Measurements from ENCODE around the gene S100A8. TPM values are rescaled to one million over a fixed set of nuclear protein-coding genes. Genes with fewer than 3 reads are reported as not detected.

Gene S100A8
- polyA plus RNA-seq, 1 donor (not counting 4 experiments of a cell fraction or from before 2014, with no cell fraction given) = 403 TPM

GRCh38 chr1:153356392-153357075 lies 34.3 kb downstream of the S100A8 start:
- Histone ChIP-seq H3K9me3 (ENCODE audit: control insufficient read depth, low read depth, low read length) (no peaks in the 10 kb centered on the region), H3K9ac (ENCODE audit: control insufficient read depth, extremely low read depth, insufficient read depth, low read length) (no peak overlapping the region), H3K27ac (ENCODE audit: control insufficient read depth, insufficient read depth, low read length) (no peak overlapping the region), H3K27me3 (ENCODE audit: control insufficient read depth, extremely low read depth, insufficient read depth, low read length) (no peaks in the 10 kb centered on the region), H3K36me3 (ENCODE audit: control insufficient read depth in 2 of 2, extremely low read depth in 1 of 2, insufficient read depth in 2 of 2, low read length in 2 of 2) (no peaks in the 10 kb centered on the region), H4K20me1 (ENCODE audit: control insufficient read depth, extremely low read depth, insufficient read depth, low read length) (no peaks in the 10 kb centered on the region), H3K4me3 (ENCODE audit: control insufficient read depth in 2 of 3, extremely low read depth in 1 of 3, insufficient read depth in 2 of 3, low read depth in 1 of 3, low read length in 3 of 3) (no peak overlapping the region), H3K4me1 (ENCODE audit: control insufficient read depth, extremely low read depth, insufficient read depth, low read length) (peaks cover 16% of the 10 kb centered on the region), H2AFZ (ENCODE audit: control insufficient read depth, low read length) (no peak overlapping the region), H3K4me2 (ENCODE audit: control insufficient read depth, extremely low read depth, insufficient read depth, low read depth, low read length) (no peak overlapping the region), H3K79me2 (ENCODE audit: control insufficient read depth, insufficient read depth, low read length) (no peaks in the 10 kb centered on the region), H3K9me1 (ENCODE audit: control insufficient read depth, extremely low read depth, insufficient read depth, low read length) (no peaks in the 10 kb centered on the region)
- TF ChIP-seq, protein P1, sequence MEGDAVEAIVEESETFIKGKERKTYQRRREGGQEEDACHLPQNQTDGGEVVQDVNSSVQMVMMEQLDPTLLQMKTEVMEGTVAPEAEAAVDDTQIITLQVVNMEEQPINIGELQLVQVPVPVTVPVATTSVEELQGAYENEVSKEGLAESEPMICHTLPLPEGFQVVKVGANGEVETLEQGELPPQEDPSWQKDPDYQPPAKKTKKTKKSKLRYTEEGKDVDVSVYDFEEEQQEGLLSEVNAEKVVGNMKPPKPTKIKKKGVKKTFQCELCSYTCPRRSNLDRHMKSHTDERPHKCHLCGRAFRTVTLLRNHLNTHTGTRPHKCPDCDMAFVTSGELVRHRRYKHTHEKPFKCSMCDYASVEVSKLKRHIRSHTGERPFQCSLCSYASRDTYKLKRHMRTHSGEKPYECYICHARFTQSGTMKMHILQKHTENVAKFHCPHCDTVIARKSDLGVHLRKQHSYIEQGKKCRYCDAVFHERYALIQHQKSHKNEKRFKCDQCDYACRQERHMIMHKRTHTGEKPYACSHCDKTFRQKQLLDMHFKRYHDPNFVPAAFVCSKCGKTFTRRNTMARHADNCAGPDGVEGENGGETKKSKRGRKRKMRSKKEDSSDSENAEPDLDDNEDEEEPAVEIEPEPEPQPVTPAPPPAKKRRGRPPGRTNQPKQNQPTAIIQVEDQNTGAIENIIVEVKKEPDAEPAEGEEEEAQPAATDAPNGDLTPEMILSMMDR (optimal IDR thresholded peaks at IDR 0.05 in 1 of 3, IDR thresholded peaks at IDR 0.05 in 1 of 3, conservative IDR thresholded peaks at IDR 0.05 in 1 of 3; ENCODE audit: extremely low read depth in 1 of 3, insufficient read depth in 2 of 3, low read length in 3 of 3) = peak in 1 of 3 experiments; percentile 9
- no peak for TF ChIP-seq EZH2 (IDR thresholded peaks at IDR 0.05; ENCODE audit: low read length)
- FAIRE-seq = peak; percentile 17
- no peak for DNase-seq (ENCODE audit: low read depth, low spot score)
- dilution Hi-C loops (cut with MboI; ENCODE audit: extremely low pct_ligation_motif_present, low sequenced_read_pairs) = loop anchor here (10.0 kb wide), 2 partner anchors 48 to 148 kb away; no protein-coding TSS in a partner anchor

DNA sequence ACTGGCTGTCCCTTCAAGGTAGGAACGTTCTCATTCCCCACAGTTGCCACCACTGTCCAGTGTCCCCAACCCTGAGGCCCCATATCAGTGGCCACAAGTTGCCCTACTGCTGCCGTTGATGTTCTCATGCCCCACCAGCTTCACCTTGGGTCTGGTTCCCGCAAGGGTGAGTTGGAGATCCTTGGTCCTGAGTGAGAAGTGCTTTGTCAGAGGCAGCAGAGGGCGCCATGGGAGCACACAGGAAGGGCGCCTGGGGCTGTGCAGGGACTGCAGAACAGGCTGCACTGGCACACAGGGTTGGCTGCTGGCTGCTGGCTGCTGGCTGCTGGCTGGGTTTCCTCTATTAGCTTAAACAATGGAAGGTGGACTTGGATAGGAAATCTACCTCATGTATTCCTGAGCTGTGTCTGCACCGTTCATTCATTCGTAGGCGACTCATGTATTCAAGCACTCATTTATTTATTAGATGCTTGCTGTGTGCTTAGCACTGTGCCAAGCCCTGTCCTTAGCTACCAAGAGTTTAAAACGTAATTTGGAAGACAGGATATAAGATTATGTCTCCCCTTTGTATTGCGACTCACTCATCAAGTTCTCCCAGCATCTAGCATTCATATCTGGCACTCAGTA lies 35.3 kb downstream of the S100A8 start:
- no peaks in the 10 kb centered on the region for H3K36me3 ChIP-seq (ENCODE audit: control insufficient read depth in 2 of 2, extremely low read depth in 1 of 2, insufficient read depth in 2 of 2, low read length in 2 of 2)
- no peak overlapping the region for H3K4me3 ChIP-seq (ENCODE audit: control insufficient read depth in 2 of 3, extremely low read depth in 1 of 3, insufficient read depth in 2 of 3, low read depth in 1 of 3, low read length in 3 of 3)
- dilution Hi-C loops (cut with MboI; ENCODE audit: extremely low pct_ligation_motif_present, low sequenced_read_pairs) = loop anchor here (10.0 kb wide), 2 partner anchors 49 to 149 kb away; no protein-coding TSS in a partner anchor
- H3K9me3 ChIP-seq (ENCODE audit: control insufficient read depth, low read depth, low read length) = no peaks in the 10 kb centered on the region
- no peaks in the 10 kb centered on the region for H4K20me1 ChIP-seq (ENCODE audit: control insufficient read depth, extremely low read depth, insufficient read depth, low read length)
- peak; percentile 81 for FAIRE-seq
- H2AFZ ChIP-seq (ENCODE audit: control insufficient read depth, low read length) = no peak overlapping the region
- no peak for TF ChIP-seq EZH2 (IDR thresholded peaks at IDR 0.05; ENCODE audit: low read length)
- TF ChIP-seq, protein P1 (optimal IDR thresholded peaks at IDR 0.05 in 1 of 3, IDR thresholded peaks at IDR 0.05 in 1 of 3, conservative IDR thresholded peaks at IDR 0.05 in 1 of 3; ENCODE audit: extremely low read depth in 1 of 3, insufficient read depth in 2 of 3, low read length in 3 of 3) = peak; percentile 87 to 99 (median 96)
- DNase-seq (ENCODE audit: low read depth, low spot score) = no peak
- no peaks in the 10 kb centered on the region for H3K9me1 ChIP-seq (ENCODE audit: control insufficient read depth, extremely low read depth, insufficient read depth, low read length)
- no peak overlapping the region for H3K27ac ChIP-seq (ENCODE audit: control insufficient read depth, insufficient read depth, low read length)
- no peak overlapping the region for H3K4me2 ChIP-seq (ENCODE audit: control insufficient read depth, extremely low read depth, insufficient read depth, low read depth, low read length)
- no peaks in the 10 kb centered on the region for H3K27me3 ChIP-seq (ENCODE audit: control insufficient read depth, extremely low read depth, insufficient read depth, low read length)
- no peak overlapping the region for H3K9ac ChIP-seq (ENCODE audit: control insufficient read depth, extremely low read depth, insufficient read depth, low read length)
- no peaks in the 10 kb centered on the region for H3K79me2 ChIP-seq (ENCODE audit: control insufficient read depth, insufficient read depth, low read length)
- H3K4me1 ChIP-seq (ENCODE audit: control insufficient read depth, extremely low read depth, insufficient read depth, low read length) = peaks cover 16% of the 10 kb centered on the region

All from keratinocyte (primary cell).